WERI-Rb-1 (cell line): ENCODE results near the gene PRR36.

ENCODE experiments used
- DNase-seq: peaks from one replicate; pipeline ENCODE4 v3.0.0-alpha.2; 2020
- H3K27ac ChIP-seq: fragments of 250-450 bp; sonication (Bioruptor Pico); 2 replicates; pipeline ENCODE4 v1.5.1; 2020; ENCODE audit warnings: mild to moderate bottlenecking, moderate library complexity
- H3K27me3 ChIP-seq: fragments of 250-450 bp; sonication (Bioruptor Pico); 2 replicates; pipeline ENCODE4 v1.5.1; 2021; ENCODE audit warnings: mild to moderate bottlenecking, low read depth, moderate library complexity; ENCODE audit not compliant: insufficient read depth, severe bottlenecking
- H3K36me3 ChIP-seq: fragments of 250-450 bp; sonication (Bioruptor Pico); 2 replicates; pipeline ENCODE4 v1.5.1; 2020; ENCODE audit warnings: mild to moderate bottlenecking, moderate library complexity
- H3K4me3 ChIP-seq: 2 replicates; pipeline ENCODE4 v1.5.1; 2011; ENCODE audit warnings: low read depth, mild to moderate bottlenecking, control low read depth, low read length
- H3K9me3 ChIP-seq: fragments of 250-450 bp; sonication (Bioruptor Pico); 2 replicates; pipeline ENCODE4 v1.5.1; 2021; ENCODE audit warnings: mild to moderate bottlenecking, moderate library complexity; ENCODE audit not compliant: severe bottlenecking
- TF ChIP-seq, protein P1 (sequence below): IDR thresholded peaks from 2 replicates; pipeline ENCODE4 v1.5.1; 2011; ENCODE audit warnings: low read depth, mild to moderate bottlenecking, control low read depth, inconsistent platforms, low read length

The PRR36 gene

DNA sequence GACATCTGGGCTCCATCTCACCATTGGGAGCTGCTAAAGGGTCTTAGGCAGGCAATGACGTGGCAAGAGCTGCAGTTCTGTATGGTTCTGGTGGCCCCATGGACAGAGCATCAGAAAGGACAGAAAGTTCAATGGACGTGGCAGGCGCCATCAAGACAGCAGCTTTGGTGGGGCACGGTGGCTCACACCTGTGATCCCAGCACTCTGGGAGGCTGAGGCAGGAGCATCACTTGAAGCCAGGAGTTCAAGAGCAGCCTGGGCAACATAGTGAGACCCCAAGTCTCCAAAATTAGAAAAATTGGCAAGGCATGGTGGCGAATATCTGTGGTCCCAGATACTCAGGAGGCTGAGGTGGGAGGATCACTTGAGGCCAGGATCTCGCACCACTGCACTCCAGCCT is 34.7 kb downstream of the PRR36 start:
- DNase-seq, result no peak
- Histone ChIP-seq H3K4me3 (no peak overlapping the region), H3K36me3 (no peaks in the 10 kb centered on the region), H3K9me3 (peaks cover 2% of the 10 kb centered on the region), H3K27ac (no peak overlapping the region), H3K27me3 (no peaks in the 10 kb centered on the region)
- TF ChIP-seq, protein P1, sequence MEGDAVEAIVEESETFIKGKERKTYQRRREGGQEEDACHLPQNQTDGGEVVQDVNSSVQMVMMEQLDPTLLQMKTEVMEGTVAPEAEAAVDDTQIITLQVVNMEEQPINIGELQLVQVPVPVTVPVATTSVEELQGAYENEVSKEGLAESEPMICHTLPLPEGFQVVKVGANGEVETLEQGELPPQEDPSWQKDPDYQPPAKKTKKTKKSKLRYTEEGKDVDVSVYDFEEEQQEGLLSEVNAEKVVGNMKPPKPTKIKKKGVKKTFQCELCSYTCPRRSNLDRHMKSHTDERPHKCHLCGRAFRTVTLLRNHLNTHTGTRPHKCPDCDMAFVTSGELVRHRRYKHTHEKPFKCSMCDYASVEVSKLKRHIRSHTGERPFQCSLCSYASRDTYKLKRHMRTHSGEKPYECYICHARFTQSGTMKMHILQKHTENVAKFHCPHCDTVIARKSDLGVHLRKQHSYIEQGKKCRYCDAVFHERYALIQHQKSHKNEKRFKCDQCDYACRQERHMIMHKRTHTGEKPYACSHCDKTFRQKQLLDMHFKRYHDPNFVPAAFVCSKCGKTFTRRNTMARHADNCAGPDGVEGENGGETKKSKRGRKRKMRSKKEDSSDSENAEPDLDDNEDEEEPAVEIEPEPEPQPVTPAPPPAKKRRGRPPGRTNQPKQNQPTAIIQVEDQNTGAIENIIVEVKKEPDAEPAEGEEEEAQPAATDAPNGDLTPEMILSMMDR, result no peak

DNA sequence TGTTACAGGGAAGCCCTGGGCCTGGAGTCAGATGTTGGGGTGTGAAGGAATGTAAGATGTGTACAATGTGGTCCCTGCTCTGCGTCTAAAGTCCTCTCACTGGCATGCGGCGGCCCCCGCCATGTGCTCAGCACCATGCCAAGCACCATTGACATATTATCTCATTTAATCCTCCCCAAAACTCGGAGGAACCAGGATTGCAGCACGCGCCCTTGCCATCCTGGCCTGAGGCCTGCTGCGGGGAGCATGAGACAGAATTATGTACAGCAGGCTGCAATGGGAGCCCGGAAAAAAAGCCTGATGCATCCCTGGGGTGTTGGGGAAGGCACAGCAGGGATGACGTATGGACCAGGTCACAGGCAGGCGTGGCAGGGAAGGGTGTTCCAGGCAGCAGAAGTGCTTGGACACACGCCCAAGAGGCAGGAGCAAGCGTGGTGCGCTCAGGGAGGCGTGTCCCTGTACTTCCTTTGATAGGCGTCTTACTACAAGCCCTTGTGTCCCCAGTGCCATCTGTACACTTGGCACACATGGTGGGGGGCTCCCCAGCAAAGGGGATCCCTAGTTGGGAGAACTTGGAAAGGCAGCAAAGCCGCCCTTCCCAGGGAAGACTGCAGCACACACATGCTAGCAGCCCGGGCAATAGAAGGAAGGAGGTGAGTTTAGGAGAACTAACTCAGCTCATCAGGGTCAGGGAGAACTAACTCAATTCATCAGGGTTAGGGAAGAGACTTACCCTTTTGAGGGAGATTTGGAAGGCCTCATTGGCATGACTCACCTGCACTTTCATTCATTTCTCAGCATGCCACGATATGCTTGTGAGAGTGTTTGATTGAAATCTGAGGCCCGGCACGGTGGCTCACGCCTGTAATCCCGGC is 40.7 kb downstream of the PRR36 start:
- no peaks in the 10 kb centered on the region for H3K9me3 ChIP-seq
- H3K36me3 ChIP-seq, result no peaks in the 10 kb centered on the region; the same call in 1 of the 2 replicates
- DNase-seq, result no peak
- H3K4me3 ChIP-seq, result no peak overlapping the region
- no peaks in the 10 kb centered on the region for H3K27me3 ChIP-seq
- no peak overlapping the region for H3K27ac ChIP-seq
- TF ChIP-seq, protein P1, result no peak

GRCh38 chr19:7832781-7833180 is 41.4 kb downstream of the PRR36 start:
- DNase-seq, result no peak
- TF ChIP-seq, protein P1, result no peak
- Histone ChIP-seq H3K4me3 (no peak overlapping the region), H3K36me3 (no peaks in the 10 kb centered on the region; the same call in 1 of the 2 replicates), H3K27ac (no peak overlapping the region), H3K27me3 (no peaks in the 10 kb centered on the region), H3K9me3 (no peaks in the 10 kb centered on the region)

DNA sequence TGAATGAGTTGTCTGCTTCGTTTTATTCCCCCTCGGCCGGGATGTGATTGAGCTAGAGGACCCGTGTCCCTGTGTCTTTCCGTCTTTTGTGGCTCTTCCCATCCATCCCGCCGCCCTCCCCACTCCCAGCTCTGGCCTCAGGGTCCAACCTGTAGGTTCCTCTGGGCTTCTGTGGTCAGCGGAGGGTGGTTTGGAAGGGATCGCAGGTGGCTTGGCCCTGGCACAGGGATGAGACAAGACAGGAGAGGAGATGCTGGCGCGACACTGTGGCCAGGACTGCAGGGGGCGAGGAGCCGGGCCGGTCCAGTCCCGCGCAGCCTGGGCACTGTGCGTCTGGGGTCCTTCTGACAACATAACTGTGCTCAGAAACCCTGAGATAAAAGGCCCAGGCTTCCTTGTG is 42.2 kb downstream of the PRR36 start:
- H3K27me3 ChIP-seq, result no peaks in the 10 kb centered on the region
- no peaks in the 10 kb centered on the region for H3K9me3 ChIP-seq
- no peak for DNase-seq
- H3K27ac ChIP-seq, result no peak overlapping the region
- TF ChIP-seq, protein P1, result no peak
- no peak overlapping the region for H3K4me3 ChIP-seq
- H3K36me3 ChIP-seq, result no peaks in the 10 kb centered on the region; the same call in 1 of the 2 replicates

DNA sequence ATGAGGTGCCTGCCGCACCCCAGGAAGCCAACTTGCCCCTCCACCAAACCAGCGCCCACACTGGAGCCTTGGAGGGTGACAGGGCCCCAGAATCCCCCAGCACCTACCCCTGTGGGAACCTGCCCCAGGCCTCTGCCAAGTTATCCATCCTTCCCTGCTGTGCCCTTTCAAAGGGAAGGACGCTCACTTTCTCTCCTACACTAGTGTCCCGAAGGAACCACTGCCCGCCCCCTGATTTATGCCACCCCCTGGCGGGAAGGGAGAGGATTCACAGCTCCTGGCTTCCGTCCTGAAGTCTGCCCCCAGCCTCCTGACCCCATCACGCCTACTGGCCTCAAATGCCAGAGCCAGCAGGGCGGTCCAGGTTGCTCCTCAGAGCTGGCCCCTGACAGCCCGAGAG is 42.7 kb downstream of the PRR36 start:
- H3K4me3 ChIP-seq, result no peak overlapping the region
- H3K27ac ChIP-seq, result no peak overlapping the region
- peak; percentile 38 for DNase-seq

More for the DNA sequence above, 42.7 kb downstream of the PRR36 start:
- Histone ChIP-seq H3K27me3 (no peaks in the 10 kb centered on the region), H3K36me3 (no peaks in the 10 kb centered on the region; the same call in 1 of the 2 replicates), H3K9me3 (no peaks in the 10 kb centered on the region)
- TF ChIP-seq, protein P1, result peak; percentile 48
